OCI-LY1 (cell line): ENCODE data around the gene DCTN5.

Experiments
- H2AFZ ChIP-seq: fragments of 200-600 bp; sonication (generic), shearing (Covaris generic); 2 replicates; pipeline ENCODE4 v1.6.0; 2014; ENCODE audit warnings: antibody characterized with exemption, mild to moderate bottlenecking, low read length
- H3F3A ChIP-seq: fragments of 200-600 bp; sonication (generic), shearing (Covaris generic); 2 replicates; pipeline ENCODE4 v1.6.0; 2014; ENCODE audit warnings: mild to moderate bottlenecking, antibody characterized with exemption, low read length, moderate library complexity; ENCODE audit not compliant: insufficient read depth
- H3K27ac ChIP-seq: fragments of 200-600 bp; sonication (generic); 2 replicates; pipeline ENCODE4 v1.5.1; 2014; ENCODE audit warnings: low read length, mixed run types, mild to moderate bottlenecking, low read depth; ENCODE audit not compliant: poor library complexity, severe bottlenecking
- H3K27me3 ChIP-seq: fragments of 200-600 bp; sonication (generic); 2 replicates; pipeline ENCODE4 v1.6.0; 2014; ENCODE audit warnings: antibody characterized with exemption, mild to moderate bottlenecking, low read length, moderate library complexity; ENCODE audit not compliant: insufficient read depth
- H3K36me3 ChIP-seq: fragments of 200-600 bp; sonication (generic); 2 replicates; pipeline ENCODE4 v1.6.1; 2014; ENCODE audit warnings: mild to moderate bottlenecking, antibody characterized with exemption, low read length, moderate library complexity, mixed read lengths; ENCODE audit not compliant: insufficient read depth
- H3K4me1 ChIP-seq: fragments of 200-600 bp; sonication (generic); 2 replicates; pipeline ENCODE4 v1.5.1; 2014; ENCODE audit warnings: mild to moderate bottlenecking, low read length, moderate library complexity; ENCODE audit not compliant: insufficient read depth, severe bottlenecking
- H3K4me2 ChIP-seq: fragments of 200-600 bp; sonication (generic), shearing (Covaris generic); 2 replicates; pipeline ENCODE4 v1.6.1; 2014; ENCODE audit warnings: low read length
- H3K4me3 ChIP-seq: fragments of 200-600 bp; sonication (generic); 2 replicates; pipeline ENCODE4 v1.5.1; 2014; ENCODE audit warnings: low read length, low read depth, mild to moderate bottlenecking, mixed read lengths; ENCODE audit not compliant: poor library complexity, severe bottlenecking
- H3K79me2 ChIP-seq: fragments of 200-600 bp; shearing (Covaris generic); 2 replicates; pipeline ENCODE4 v1.6.1; 2016; ENCODE audit warnings: mixed run types, low read length, mixed read lengths; ENCODE audit not compliant: insufficient read depth
- H3K9ac ChIP-seq: fragments of 200-600 bp; sonication (generic), shearing (Covaris generic); 2 replicates; pipeline ENCODE4 v1.6.1; 2014; ENCODE audit warnings: mild to moderate bottlenecking, low read length, mixed read lengths
- H3K9me2 ChIP-seq: fragments of 200-600 bp; sonication (generic), shearing (Covaris generic); 2 replicates; pipeline ENCODE4 v1.6.1; 2014; ENCODE audit warnings: low read depth, mild to moderate bottlenecking, low read length, mixed read lengths
- H3K9me3 ChIP-seq: fragments of 200-600 bp; shearing (Covaris generic); 2 replicates; pipeline ENCODE4 v1.6.1; 2014; ENCODE audit warnings: low read length, mixed read lengths
- H4K20me1 ChIP-seq: fragments of 200-600 bp; sonication (generic), shearing (Covaris generic); 2 replicates; pipeline ENCODE4 v1.6.0; 2016; ENCODE audit warnings: mild to moderate bottlenecking, low read length; ENCODE audit not compliant: insufficient read depth
- CTCF ChIP-seq: fragments of 200-600 bp; sonication (generic), shearing (Covaris generic); IDR thresholded peaks from 2 replicates; pipeline ENCODE4 v1.5.1; 2017; ENCODE audit warnings: mild to moderate bottlenecking, antibody characterized with exemption, low read length, moderate library complexity, mixed read lengths
- EZH2 ChIP-seq: fragments of 200-600 bp; sonication (generic), shearing (Covaris generic); IDR thresholded peaks from 2 replicates; pipeline ENCODE4 v1.8.0; 2017; ENCODE audit warnings: borderline replicate concordance, mixed run types, mild to moderate bottlenecking, antibody characterized with exemption, low read length, moderate library complexity, mixed read lengths

The DCTN5 gene

GRCh38 chr16:23673971-23674614 is 32.8 kb downstream of the DCTN5 start:
- Histone ChIP-seq H3K9me2 (no peaks in the 10 kb centered on the region), H2AFZ (no peak overlapping the region), H3K36me3 (peaks cover 17% of the 10 kb centered on the region; the same call in 1 of the 2 replicates), H3K79me2 (peaks cover 2% of the 10 kb centered on the region), H3F3A (no peaks in the 10 kb centered on the region), H3K27ac (no peak overlapping the region), H3K9ac (no peak overlapping the region), H4K20me1 (no peaks in the 10 kb centered on the region), H3K9me3 (no peaks in the 10 kb centered on the region), H3K4me1 (peaks cover 8% of the 10 kb centered on the region), H3K27me3 (no peaks in the 10 kb centered on the region), H3K4me3 (no peak overlapping the region), H3K4me2 (no peak overlapping the region)
- TF ChIP-seq CTCF = no peak
- TF ChIP-seq EZH2 = no peak

GRCh38 chr16:23676924-23677480 is 35.7 kb downstream of the DCTN5 start:
- H3K36me3 ChIP-seq = peaks cover 32% of the 10 kb centered on the region
- no peaks in the 10 kb centered on the region for H3F3A ChIP-seq
- H3K9me2 ChIP-seq = no peaks in the 10 kb centered on the region
- no peak overlapping the region for H3K9ac ChIP-seq
- no peak overlapping the region for H3K4me2 ChIP-seq
- no peak overlapping the region for H2AFZ ChIP-seq
- no peaks in the 10 kb centered on the region for H3K9me3 ChIP-seq
- TF ChIP-seq CTCF = no peak
- no peak for TF ChIP-seq EZH2
- H3K79me2 ChIP-seq = peaks cover 26% of the 10 kb centered on the region
- H3K4me3 ChIP-seq = no peak overlapping the region
- H3K27me3 ChIP-seq = no peaks in the 10 kb centered on the region
- H4K20me1 ChIP-seq = no peaks in the 10 kb centered on the region
- peak overlapping the region; percentile 54 for H3K27ac ChIP-seq
- peaks cover 27% of the 10 kb centered on the region for H3K4me1 ChIP-seq

- TF ChIP-seq CTCF (peak; percentile 58), EZH2 (no peak)
- Histone ChIP-seq H3K4me2 (peak within 1 kb of the TSS; percentile 98), H3K9me2 (no peaks in the 10 kb centered on the region), H3K9me3 (no peaks in the 10 kb centered on the region), H3K4me3 (peak within 1 kb of the TSS; percentile 76), H3K36me3 (peaks cover 43% of the 10 kb centered on the region), H3K27ac (peak within 1 kb of the TSS; percentile 54), H3K9ac (peak within 1 kb of the TSS; percentile 83), H3K79me2 (peaks cover 29% of the 10 kb centered on the region), H3F3A (no peaks in the 10 kb centered on the region), H3K4me1 (peaks cover 27% of the 10 kb centered on the region), H2AFZ (no peak within 1 kb of the TSS), H4K20me1 (no peaks in the 10 kb centered on the region), H3K27me3 (no peaks in the 10 kb centered on the region)
These were observed 37.4 kb downstream of the DCTN5 start, which contains the start of gene PLK1 for GRCh38 chr16:23678430-23679273. TSS of gene PLK1 (plus strand) at chr16:23678889. CDS start at chr16:23678933, 44 bp downstream.
